Measurements from ENCODE around the gene CHAMP1. TPM values are rescaled to one million over a fixed set of nuclear protein-coding genes. Genes with fewer than 3 reads are reported as not detected.

The CHAMP1 gene
- polyA plus RNA-seq, 3 donors from 2014 or later: 1.8 to 10.2 (median 5.0) TPM

Other genes with a start within 250 kb of the CHAMP1 start
- 100 to 1,000 TPM in 1 of 3 donors, 10 to 100 TPM in 2; 37.4 to 153 (median 64.8) TPM for gene RASA3, start 181.9 kb upstream of the CHAMP1 start, polyA plus RNA-seq
- 1 to 10 TPM in 1 of 3 donors, under 1 TPM in 2; 0.40 to 1.0 (median 0.44) TPM for gene CFAP97D2, start 135.2 kb upstream of the CHAMP1 start, polyA plus RNA-seq
- 10 to 100 TPM; 16.0 to 33.1 (median 30.1) TPM for gene CDC16, start 79.6 kb upstream of the CHAMP1 start, polyA plus RNA-seq
- 10 to 100 TPM in 2 of 3 donors, 1 to 10 TPM in 1; 8.9 to 35.5 (median 23.9) TPM for gene UPF3A, start 32.9 kb upstream of the CHAMP1 start, polyA plus RNA-seq

Measured in immature natural killer cell (primary cell).